ENCODE measurements around the gene FMN1. TPM values are rescaled to one million over a fixed set of nuclear protein-coding genes. Genes with fewer than 3 reads are reported as not detected.

Gene FMN1
- total and polyA plus RNA-seq, 10 of the 15 experiments (the other 5 are each of a cell fraction or from before 2014, with no cell fraction given), result 0.05 to 0.16 (median 0.08) TPM; not detected in 4

DNA sequence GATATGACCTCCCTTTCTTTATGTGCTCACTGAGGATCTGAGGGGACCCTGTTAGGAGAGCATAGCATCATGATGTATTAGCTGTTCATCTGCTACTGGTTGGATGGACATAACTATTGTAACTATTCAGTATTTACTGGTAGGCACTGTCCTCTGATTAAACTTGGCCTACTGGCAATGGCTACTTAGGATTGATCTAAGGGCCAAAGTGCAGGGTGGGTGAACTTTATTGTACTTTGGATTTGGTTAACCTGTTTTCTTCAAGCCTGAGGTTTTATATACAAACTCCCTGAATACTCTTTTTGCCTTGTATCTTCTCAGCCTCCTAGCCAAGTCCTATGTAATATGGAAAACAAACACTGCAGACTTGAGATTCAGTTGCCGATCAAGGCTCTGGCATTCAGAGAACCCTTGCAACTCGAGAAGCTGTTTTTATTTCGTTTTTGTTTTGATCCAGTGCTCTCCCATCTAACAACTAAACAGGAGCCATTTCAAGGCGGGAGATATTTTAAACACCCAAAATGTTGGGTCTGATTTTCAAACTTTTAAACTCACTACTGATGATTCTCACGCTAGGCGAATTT is 461.8 kb downstream of the FMN1 start:
- Histone ChIP-seq H3K36me3 (ENCODE audit: control insufficient read depth in 2 of 2, insufficient read depth in 2 of 2, low read length in 1 of 2) (no peaks in the 10 kb centered on the region), H3K9ac (ENCODE audit: control insufficient read depth, insufficient read depth, low read length) (no peak overlapping the region), H3K27ac (ENCODE audit: control insufficient read depth, insufficient read depth) (no peak overlapping the region), H3K4me3 (no peak overlapping the region), H3K4me1 (ENCODE audit: control insufficient read depth, insufficient read depth, low read length) (no peaks in the 10 kb centered on the region), H3K9me3 (replicated peaks; ENCODE audit: control insufficient read depth, insufficient read depth, low read length) (no peaks in the 10 kb centered on the region), H3K79me2 (ENCODE audit: control insufficient read depth, insufficient read depth, low read length) (no peaks in the 10 kb centered on the region), H4K20me1 (ENCODE audit: control insufficient read depth, insufficient read depth) (no peaks in the 10 kb centered on the region), H2AFZ (ENCODE audit: control insufficient read depth, low read depth, low read length) (no peak overlapping the region), H3K4me2 (ENCODE audit: control insufficient read depth, insufficient read depth) (no peak overlapping the region), H3K27me3 (replicated peaks in 1 of 2; ENCODE audit: control insufficient read depth in 2 of 2, insufficient read depth in 2 of 2, low read length in 1 of 2) (peaks cover 3 to 6% of the 10 kb centered on the region in 2 experiments; a peak in 2 of 4 replicates)
- CTCF ChIA-PET, result no interaction called here
- RAD21 ChIA-PET (ENCODE audit: unreplicated experiment), result no interaction called here
- no TSS peak for BruUV-seq (replicated peaks)
- TF ChIP-seq BMI1 (IDR thresholded peaks at IDR 0.05; ENCODE audit: borderline replicate concordance) (0 out of 2 replicates have a peak, but pooled peaks have one; percentile 31), LARP7 (IDR thresholded peaks at IDR 0.05) (no peak)
- TF ChIP-seq, protein P1, sequence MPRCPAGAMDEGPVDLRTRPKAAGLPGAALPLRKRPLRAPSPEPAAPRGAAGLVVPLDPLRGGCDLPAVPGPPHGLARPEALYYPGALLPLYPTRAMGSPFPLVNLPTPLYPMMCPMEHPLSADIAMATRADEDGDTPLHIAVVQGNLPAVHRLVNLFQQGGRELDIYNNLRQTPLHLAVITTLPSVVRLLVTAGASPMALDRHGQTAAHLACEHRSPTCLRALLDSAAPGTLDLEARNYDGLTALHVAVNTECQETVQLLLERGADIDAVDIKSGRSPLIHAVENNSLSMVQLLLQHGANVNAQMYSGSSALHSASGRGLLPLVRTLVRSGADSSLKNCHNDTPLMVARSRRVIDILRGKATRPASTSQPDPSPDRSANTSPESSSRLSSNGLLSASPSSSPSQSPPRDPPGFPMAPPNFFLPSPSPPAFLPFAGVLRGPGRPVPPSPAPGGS (IDR thresholded peaks at IDR 0.05; ENCODE audit: borderline replicate concordance, insufficient read depth, low read depth, low read length, poor library complexity, severe bottlenecking), result no peak
- FAIRE-seq (no peak), DNase-seq (ENCODE audit: low read depth, low spot score) (no peak), ATAC-seq (no peak)
- 55% methylated on average over 6 of the region's 6 CpGs for WGBS (ENCODE audit: insufficient coverage, insufficient replicate concordance, low lambda C conversion rate, missing lambda C conversion rate)
- intact Hi-C loops (cut with micrococcal nuclease; ENCODE audit: unreplicated experiment) (no loop called here), in situ Hi-C loops (cut with MboI) (no loop called here)
- POLR2A ChIA-PET, result no interaction called here
- SMC1A ChIA-PET (ENCODE audit: uncharacterized antibody, unreplicated experiment), result no interaction called here

Data from GM12878 (cell line).